Measurements from ENCODE around the gene NAA80.

Gene NAA80

DNA sequence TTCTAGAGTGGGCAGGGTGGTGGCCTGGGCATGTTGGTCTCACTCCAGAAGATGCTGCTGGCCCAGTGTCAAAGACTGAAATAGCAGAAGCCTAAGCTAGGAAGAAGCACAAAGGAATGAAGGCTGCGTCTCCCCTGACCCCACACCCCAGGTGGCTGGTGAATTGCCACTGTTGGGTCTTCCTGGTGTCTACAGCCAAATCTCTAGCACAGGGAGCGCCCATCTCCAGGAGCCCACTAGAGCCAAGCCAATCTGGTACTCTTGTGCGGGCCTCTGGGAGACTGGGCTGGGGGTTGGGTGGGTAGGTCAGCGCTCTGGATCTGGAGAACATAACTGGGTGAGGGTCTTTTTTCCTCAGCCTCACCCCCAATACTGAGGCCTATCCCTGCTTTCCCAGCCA is 27.9 kb upstream of the NAA80 start:
- H3K9me3 ChIP-seq (replicated peaks in 1 of 2; ENCODE audit: control insufficient read depth in 2 of 2, insufficient read depth in 1 of 2, low read depth in 1 of 2, low read length in 2 of 2), result no peaks in the 10 kb centered on the region
- peak overlapping the region; percentile 74 to 98 for H3K4me3 ChIP-seq (ENCODE audit: low read length in 2 of 2)
- H2BK12ac ChIP-seq (ENCODE audit: low read length), result no peak overlapping the region
- H2BK15ac ChIP-seq (ENCODE audit: low read length), result no peak overlapping the region
- no peak overlapping the region for H3K14ac ChIP-seq (ENCODE audit: low read length)
- H3K27me3 ChIP-seq (ENCODE audit: control insufficient read depth in 3 of 3, insufficient read depth in 3 of 3, low read depth in 1 of 3, low read length in 3 of 3), result no peaks in the 10 kb centered on the region
- peaks cover 17% of the 10 kb centered on the region in 2 donors for H3K4me1 ChIP-seq (ENCODE audit: control insufficient read depth in 2 of 2, insufficient read depth in 1 of 2, low read depth in 1 of 2, low read length in 2 of 2)
- no peak overlapping the region for H4K8ac ChIP-seq (ENCODE audit: low read depth, low read length)
- H3K9ac ChIP-seq (ENCODE audit: low read depth, low read length, poor library complexity), result no peak overlapping the region
- H3K18ac ChIP-seq (ENCODE audit: low read length), result no peak overlapping the region
- H2AFZ ChIP-seq (ENCODE audit: low read length), result no peak overlapping the region
- no peak overlapping the region for H3K23ac ChIP-seq (ENCODE audit: low read depth, low read length, poor library complexity)
- H3K4ac ChIP-seq (ENCODE audit: low read length), result no peak overlapping the region
- H3K4me2 ChIP-seq (ENCODE audit: insufficient read depth, low read length, poor library complexity, severe bottlenecking), result peak overlapping the region; percentile 94
- no peak for DNase-seq (ENCODE audit: low spot score)
- no peak overlapping the region for H4K91ac ChIP-seq (ENCODE audit: low read depth, low read length, poor library complexity)
- H2BK5ac ChIP-seq (ENCODE audit: low read length), result peak overlapping the region; percentile 26
- no peak overlapping the region for H2BK120ac ChIP-seq (ENCODE audit: low read depth, low read length)
- H3K27ac ChIP-seq (replicated peaks; ENCODE audit: low read length), result no peak overlapping the region
- H2AK5ac ChIP-seq (ENCODE audit: low read depth, low read length), result no peak overlapping the region
- WGBS, 2 donors (ENCODE audit: extremely low coverage in 2 of 2, insufficient read length in 2 of 2, insufficient replicate concordance in 1 of 2), result no CpG with 5 or more reads among the region's 4 CpGs
- peaks cover 39 to 61% of the 10 kb centered on the region in 2 donors for H3K36me3 ChIP-seq (replicated peaks in 1 of 2; ENCODE audit: control insufficient read depth in 2 of 2, insufficient read depth in 2 of 2, low read length in 2 of 2)
- peaks cover 10% of the 10 kb centered on the region for H3K79me1 ChIP-seq (ENCODE audit: low read depth, low read length)

DNA sequence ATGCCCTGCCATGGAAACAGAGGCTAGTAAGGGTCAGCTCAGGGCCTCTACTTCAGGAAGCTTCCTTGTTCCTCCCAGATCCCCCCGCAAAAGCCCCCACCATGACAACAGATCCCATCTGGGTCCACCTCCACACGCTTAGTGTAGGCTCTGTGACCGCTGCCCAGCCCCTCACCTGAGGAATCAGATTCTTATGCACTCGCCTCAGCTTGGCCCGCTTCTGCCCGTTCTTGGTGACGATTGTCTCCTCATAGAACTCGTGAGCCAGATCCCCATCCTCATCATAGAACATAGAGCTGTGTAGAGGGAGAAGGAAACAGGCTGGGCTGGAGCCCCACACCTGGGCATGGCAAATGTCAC is 27.0 kb upstream of the NAA80 start:
- Histone ChIP-seq H3K27me3 (ENCODE audit: control insufficient read depth in 3 of 3, insufficient read depth in 3 of 3, low read depth in 1 of 3, low read length in 3 of 3) (no peaks in the 10 kb centered on the region), H2AFZ (ENCODE audit: low read length) (no peak overlapping the region)
- no CpG with 5 or more reads among the region's 8 CpGs for WGBS, 2 donors (ENCODE audit: extremely low coverage in 2 of 2, insufficient read length in 2 of 2, insufficient replicate concordance in 1 of 2)

DNA sequence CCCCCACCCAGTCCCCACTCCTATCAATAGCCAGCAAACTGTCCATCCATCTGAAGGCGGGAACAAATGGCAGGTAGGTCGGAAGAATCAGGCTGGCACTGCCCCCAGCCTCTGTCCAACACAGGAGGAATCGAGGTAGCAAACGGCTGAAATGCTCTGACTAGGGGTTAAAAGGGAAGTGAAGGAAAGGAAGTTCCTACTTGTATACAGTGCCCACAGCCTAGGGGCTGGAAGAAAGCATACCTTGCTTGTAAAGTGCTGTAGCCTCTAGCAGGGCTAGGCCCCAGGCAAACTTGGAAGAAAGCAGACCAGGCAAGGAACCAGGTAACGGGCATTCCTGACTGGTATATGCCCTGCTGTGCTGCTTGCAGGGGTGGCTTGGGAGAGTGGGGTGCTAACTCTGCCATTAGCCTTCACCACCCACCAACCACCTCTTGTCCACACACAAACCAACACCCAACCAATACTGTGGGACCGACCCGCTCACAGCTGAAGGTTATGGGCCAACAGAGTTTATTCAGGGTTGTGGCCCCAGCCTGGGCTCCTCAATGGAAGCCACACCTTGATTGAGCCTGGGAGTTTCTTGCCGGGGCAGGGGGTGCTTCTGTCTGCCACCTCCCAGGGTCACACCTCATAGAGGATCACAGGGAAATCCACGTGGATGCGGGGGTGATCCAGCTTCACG is 26.4 kb upstream of the NAA80 start:
- peaks cover 10% of the 10 kb centered on the region for H3K79me1 ChIP-seq (ENCODE audit: low read depth, low read length)
- no peak overlapping the region for H4K8ac ChIP-seq (ENCODE audit: low read depth, low read length)
- no peak overlapping the region for H2BK5ac ChIP-seq (ENCODE audit: low read length)
- peaks cover 20 to 21% of the 10 kb centered on the region in 2 donors for H3K4me1 ChIP-seq (ENCODE audit: control insufficient read depth in 2 of 2, insufficient read depth in 1 of 2, low read depth in 1 of 2, low read length in 2 of 2)
- H3K4me3 ChIP-seq (ENCODE audit: low read length in 2 of 2), result no peak overlapping the region
- H3K9me3 ChIP-seq (replicated peaks in 1 of 2; ENCODE audit: control insufficient read depth in 2 of 2, insufficient read depth in 1 of 2, low read depth in 1 of 2, low read length in 2 of 2), result no peaks in the 10 kb centered on the region
- WGBS, 2 donors (ENCODE audit: extremely low coverage in 2 of 2, insufficient read length in 2 of 2, insufficient replicate concordance in 1 of 2), result no CpG with 5 or more reads among the region's 11 CpGs
- peaks cover 24 to 46% of the 10 kb centered on the region in 2 donors for H3K36me3 ChIP-seq (replicated peaks in 1 of 2; ENCODE audit: control insufficient read depth in 2 of 2, insufficient read depth in 2 of 2, low read length in 2 of 2)
- H2AFZ ChIP-seq (ENCODE audit: low read length), result no peak overlapping the region
- no peak overlapping the region for H3K4me2 ChIP-seq (ENCODE audit: insufficient read depth, low read length, poor library complexity, severe bottlenecking)
- no peak overlapping the region for H4K91ac ChIP-seq (ENCODE audit: low read depth, low read length, poor library complexity)
- no peak overlapping the region for H3K9ac ChIP-seq (ENCODE audit: low read depth, low read length, poor library complexity)
- no peaks in the 10 kb centered on the region for H3K27me3 ChIP-seq (ENCODE audit: control insufficient read depth in 3 of 3, insufficient read depth in 3 of 3, low read depth in 1 of 3, low read length in 3 of 3)
- no peak overlapping the region for H3K14ac ChIP-seq (ENCODE audit: low read length)
- DNase-seq (ENCODE audit: low spot score), result no peak
- no peak overlapping the region for H2BK12ac ChIP-seq (ENCODE audit: low read length)
- no peak overlapping the region for H3K23ac ChIP-seq (ENCODE audit: low read depth, low read length, poor library complexity)
- no peak overlapping the region for H2AK5ac ChIP-seq (ENCODE audit: low read depth, low read length)
- no peak overlapping the region for H3K4ac ChIP-seq (ENCODE audit: low read length)
- H3K27ac ChIP-seq (replicated peaks; ENCODE audit: low read length), result no peak overlapping the region
- no peak overlapping the region for H3K18ac ChIP-seq (ENCODE audit: low read length)
- H2BK120ac ChIP-seq (ENCODE audit: low read depth, low read length), result no peak overlapping the region
- H2BK15ac ChIP-seq (ENCODE audit: low read length), result no peak overlapping the region

More for the DNA sequence above, 27.0 kb upstream of the NAA80 start:
- no peak overlapping the region for H4K8ac ChIP-seq (ENCODE audit: low read depth, low read length)
- H3K4me2 ChIP-seq (ENCODE audit: insufficient read depth, low read length, poor library complexity, severe bottlenecking), result no peak overlapping the region
- H2BK5ac ChIP-seq (ENCODE audit: low read length), result no peak overlapping the region
- no peak overlapping the region for H3K27ac ChIP-seq (replicated peaks; ENCODE audit: low read length)
- no peak for DNase-seq (ENCODE audit: low spot score)
- H3K9me3 ChIP-seq (replicated peaks in 1 of 2; ENCODE audit: control insufficient read depth in 2 of 2, insufficient read depth in 1 of 2, low read depth in 1 of 2, low read length in 2 of 2), result no peaks in the 10 kb centered on the region
- H3K14ac ChIP-seq (ENCODE audit: low read length), result no peak overlapping the region
- no peak overlapping the region for H3K4ac ChIP-seq (ENCODE audit: low read length)
- peaks cover 20% of the 10 kb centered on the region in 2 donors for H3K4me1 ChIP-seq (ENCODE audit: control insufficient read depth in 2 of 2, insufficient read depth in 1 of 2, low read depth in 1 of 2, low read length in 2 of 2)
- no peak overlapping the region for H3K4me3 ChIP-seq (ENCODE audit: low read length in 2 of 2)
- H3K18ac ChIP-seq (ENCODE audit: low read length), result no peak overlapping the region
- no peak overlapping the region for H3K9ac ChIP-seq (ENCODE audit: low read depth, low read length, poor library complexity)
- peaks cover 10% of the 10 kb centered on the region for H3K79me1 ChIP-seq (ENCODE audit: low read depth, low read length)
- H4K91ac ChIP-seq (ENCODE audit: low read depth, low read length, poor library complexity), result no peak overlapping the region
- H3K23ac ChIP-seq (ENCODE audit: low read depth, low read length, poor library complexity), result no peak overlapping the region
- H2BK120ac ChIP-seq (ENCODE audit: low read depth, low read length), result no peak overlapping the region
- peaks cover 29 to 51% of the 10 kb centered on the region in 2 donors for H3K36me3 ChIP-seq (replicated peaks in 1 of 2; ENCODE audit: control insufficient read depth in 2 of 2, insufficient read depth in 2 of 2, low read length in 2 of 2)
- H2AK5ac ChIP-seq (ENCODE audit: low read depth, low read length), result no peak overlapping the region
- no peak overlapping the region for H2BK12ac ChIP-seq (ENCODE audit: low read length)
- H2BK15ac ChIP-seq (ENCODE audit: low read length), result no peak overlapping the region

DNA sequence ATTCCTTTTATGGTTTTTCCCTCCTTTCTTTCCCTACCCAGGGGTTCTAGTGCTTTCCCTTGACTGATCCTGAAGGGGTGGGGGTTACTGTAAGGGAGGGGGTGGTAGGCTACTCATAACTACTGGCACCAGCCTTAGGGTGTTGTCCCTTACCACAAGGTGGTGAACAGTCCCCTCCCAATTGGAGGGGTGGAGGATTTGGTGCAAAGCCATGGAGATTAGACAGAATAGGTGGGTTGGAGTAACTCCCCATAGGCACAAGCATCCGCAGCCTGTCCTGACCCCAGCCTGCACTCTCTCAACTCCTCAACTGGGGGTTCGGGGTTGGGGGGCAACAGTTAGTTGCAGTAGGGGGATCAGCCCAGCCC is 25.9 kb upstream of the NAA80 start:
- no peak overlapping the region for H3K14ac ChIP-seq (ENCODE audit: low read length)
- H3K18ac ChIP-seq (ENCODE audit: low read length), result no peak overlapping the region
- H3K4me1 ChIP-seq (ENCODE audit: control insufficient read depth in 2 of 2, insufficient read depth in 1 of 2, low read depth in 1 of 2, low read length in 2 of 2), result peaks cover 25 to 26% of the 10 kb centered on the region in 2 donors
- no peak overlapping the region for H4K8ac ChIP-seq (ENCODE audit: low read depth, low read length)
- H2BK15ac ChIP-seq (ENCODE audit: low read length), result no peak overlapping the region
- H3K27ac ChIP-seq (replicated peaks; ENCODE audit: low read length), result no peak overlapping the region
- no peak overlapping the region for H3K23ac ChIP-seq (ENCODE audit: low read depth, low read length, poor library complexity)
- no peak overlapping the region for H3K9ac ChIP-seq (ENCODE audit: low read depth, low read length, poor library complexity)
- no peak overlapping the region for H2BK12ac ChIP-seq (ENCODE audit: low read length)
- no peak overlapping the region for H2BK5ac ChIP-seq (ENCODE audit: low read length)
- peaks cover 20 to 42% of the 10 kb centered on the region in 2 donors for H3K36me3 ChIP-seq (replicated peaks in 1 of 2; ENCODE audit: control insufficient read depth in 2 of 2, insufficient read depth in 2 of 2, low read length in 2 of 2)
- no peak overlapping the region for H2AFZ ChIP-seq (ENCODE audit: low read length)
- DNase-seq (ENCODE audit: low spot score), result no peak
- no peak overlapping the region for H3K4me3 ChIP-seq (ENCODE audit: low read length in 2 of 2)
- no peaks in the 10 kb centered on the region for H3K9me3 ChIP-seq (replicated peaks in 1 of 2; ENCODE audit: control insufficient read depth in 2 of 2, insufficient read depth in 1 of 2, low read depth in 1 of 2, low read length in 2 of 2)
- H3K79me1 ChIP-seq (ENCODE audit: low read depth, low read length), result peaks cover 15% of the 10 kb centered on the region
- H3K27me3 ChIP-seq (ENCODE audit: control insufficient read depth in 3 of 3, insufficient read depth in 3 of 3, low read depth in 1 of 3, low read length in 3 of 3), result no peaks in the 10 kb centered on the region
- H2AK5ac ChIP-seq (ENCODE audit: low read depth, low read length), result no peak overlapping the region
- no peak overlapping the region for H3K4me2 ChIP-seq (ENCODE audit: insufficient read depth, low read length, poor library complexity, severe bottlenecking)
- H2BK120ac ChIP-seq (ENCODE audit: low read depth, low read length), result no peak overlapping the region
- WGBS, 2 donors (ENCODE audit: extremely low coverage in 2 of 2, insufficient read length in 2 of 2, insufficient replicate concordance in 1 of 2), result no CpG with 5 or more reads among the region's 2 CpGs
- no peak overlapping the region for H4K91ac ChIP-seq (ENCODE audit: low read depth, low read length, poor library complexity)
- H3K4ac ChIP-seq (ENCODE audit: low read length), result no peak overlapping the region
